Stomach (tissue), 9 donors: ENCODE measurements around the gene BET1L. TPM values are rescaled to one million over a fixed set of nuclear protein-coding genes. Genes with fewer than 3 reads are reported as not detected.
A peak's percentile ranks its signal among the peaks of the same experiment; 100 is the strongest.

Source experiments
- DNase-seq, 2 donors: peaks; one replicate each; pipeline versions ENCODE4 v3.0.0 to v3.0.0-alpha.2; 2013 to 2019
- H3K27ac ChIP-seq, 5 donors: fragments of 200-600 bp in 4 of 5; sonication (generic) in 4 of 5; one replicate each; pipeline ENCODE4 v1.5.1; 2013 to 2019; ENCODE audit warnings: mild to moderate bottlenecking in 1 of 5, moderate library complexity in 1 of 5
- H3K27me3 ChIP-seq, 3 donors: fragments of 200-600 bp; sonication (generic); one replicate each; pipeline ENCODE4 v1.5.1; 2017 to 2019; ENCODE audit warnings: mixed run types in 1 of 3
- H3K36me3 ChIP-seq, 4 donors: fragments of 200-600 bp; sonication (generic); 1 replicate in 3 of 4; 2 replicates in 1 of 4; pipeline ENCODE4 v1.5.1; 2016 to 2019
- H3K4me1 ChIP-seq, 4 donors: fragments of 200-600 bp; sonication (generic); one replicate each; pipeline ENCODE4 v1.5.1; 2016 to 2019
- H3K4me3 ChIP-seq, 4 donors: fragments of 200-600 bp; sonication (generic) in 3 of 4; one replicate each; pipeline ENCODE4 v1.5.1; 2016 to 2019; ENCODE audit warnings: mild to moderate bottlenecking in 1 of 4
- H3K9me3 ChIP-seq, 4 donors: fragments of 200-600 bp; sonication (generic); one replicate each; pipeline ENCODE4 v1.5.1; 2016 to 2019
- CTCF ChIP-seq, 7 experiments: fragments of 450-650 bp in 4 of 7; fragments of 200-600 bp in 3 of 7; sonication (generic) in 3 of 7; IDR thresholded peaks; one replicate each; pipeline ENCODE4 v1.5.1; 2016 to 2019; ENCODE audit warnings: antibody characterized with exemption in 7 of 7, control low read depth in 2 of 7, mild to moderate bottlenecking in 1 of 7
- EP300 ChIP-seq: sonication (generic); formaldehyde crosslinking; IDR thresholded peaks from one replicate; pipeline ENCODE4 v1.6.1; 2017; ENCODE audit warnings: antibody characterized with exemption
- POLR2A ChIP-seq, 4 donors: fragments of 450-650 bp; IDR thresholded peaks; one replicate each; pipeline ENCODE4 v1.6.1; 2016; ENCODE audit warnings: antibody characterized with exemption in 4 of 4, control low read depth in 2 of 4, mild to moderate bottlenecking in 1 of 4, moderate library complexity in 1 of 4
- POLR2AphosphoS5 ChIP-seq, 3 donors: sonication (generic); formaldehyde crosslinking; IDR thresholded peaks; one replicate each; pipeline ENCODE4 v1.6.1; 2016; ENCODE audit warnings: antibody characterized with exemption in 3 of 3
- WGBS, 5 donors: extraction: QIAGEN DNeasy Blood & Tissue Kit in 3 of 5; methylation state at CpG; one replicate each; pipeline versions ENCODE4 v1.1.5 to v1.1.7; 2013 to 2018; 5-methylcytosine and 5-hydroxymethylcytosine counted together
- intact Hi-C: fragments of 100-400 bp; cut with DNase I; formaldehyde crosslinking; loops from one replicate; pipeline ENCODE4 v1.15.1; 2023; ENCODE audit warnings: low total_unique reads
- polyA plus RNA-seq, 3 donors: library from polyadenylated mRNA; stranded (reverse); fragments of 200-250 nt; gene quantifications; one replicate each; pipeline ENCODE4 v1.2.3, GENCODE V29; 2013
- total RNA-seq, 5 donors: library from RNA; depleted of rRNA; stranded (reverse); fragments of >200 nt; gene quantifications; one replicate each; pipeline versions ENCODE4 v1.1.0 to v1.2.3, GENCODE V29; 2014 to 2016
- donor health status: healthy with polysubstance abuse.
- donor health status: Bipolar disorder and iron deficiency.
- donor health status: healthy.

BET1L gene
- total and polyA plus RNA-seq, 8 donors = 7.0 to 38.3 (median 26.6) TPM

GRCh38 chr11:199782-200181, 7.4 kb downstream of the BET1L start:
- Histone ChIP-seq H3K9me3 (no peaks in the 10 kb centered on the region), H3K4me1 (peaks cover 0 to 36% (median 20%) of the 10 kb centered on the region in 4 donors), H3K27me3 (no peaks in the 10 kb centered on the region), H3K27ac (no peak overlapping the region), H3K4me3 (no peak overlapping the region), H3K36me3 (peaks cover 12 to 50% (median 45%) of the 10 kb centered on the region in 4 donors)
- intact Hi-C loops = no loop called here
- TF ChIP-seq CTCF (IDR thresholded peaks at IDR 0.05) = no peak
- no peak for TF ChIP-seq POLR2A (IDR thresholded peaks at IDR 0.05)
- no peak for TF ChIP-seq POLR2AphosphoS5 (IDR thresholded peaks at IDR 0.05)
- no peak for TF ChIP-seq EP300
- DNase-seq = peak in 1 of 2 donors; percentile 23
- WGBS, 5 donors = 55 to 61% (median 58%) methylated on average over 8 of the region's 8 CpGs

GRCh38 chr11:199004-199581, 8.1 kb downstream of the BET1L start:
- intact Hi-C loops = no loop called here
- Histone ChIP-seq H3K27ac (no peak overlapping the region), H3K36me3 (peaks cover 11 to 43% (median 38%) of the 10 kb centered on the region in 4 donors), H3K4me3 (no peak overlapping the region), H3K27me3 (no peaks in the 10 kb centered on the region), H3K4me1 (peaks cover 0 to 29% (median 14%) of the 10 kb centered on the region in 4 donors), H3K9me3 (no peaks in the 10 kb centered on the region)
- TF ChIP-seq POLR2A (IDR thresholded peaks at IDR 0.05) (no peak), CTCF (IDR thresholded peaks at IDR 0.05) (no peak)
- peak in 1 of 2 donors; percentile 17 for DNase-seq
- WGBS, 5 donors = 79 to 87% (median 85%) methylated on average over 9 to 13 of the region's 13 CpGs

- intact Hi-C loops = no loop called here
- Histone ChIP-seq H3K27ac (no peak overlapping the region), H3K27me3 (no peaks in the 10 kb centered on the region), H3K36me3 (peaks cover 5 to 36% (median 30%) of the 10 kb centered on the region in 4 donors), H3K4me3 (no peak overlapping the region), H3K4me1 (peaks cover 0 to 22% (median 6%) of the 10 kb centered on the region in 4 donors), H3K9me3 (no peaks in the 10 kb centered on the region)
- 80 to 89% (median 84%) methylated on average over 13 to 21 of the region's 21 CpGs for WGBS, 5 donors
- TF ChIP-seq POLR2AphosphoS5 (IDR thresholded peaks at IDR 0.05) (no peak), CTCF (IDR thresholded peaks at IDR 0.05) (no peak), EP300 (no peak), POLR2A (IDR thresholded peaks at IDR 0.05) (no peak)
- peak in 1 of 2 donors; percentile 21 for DNase-seq
These were observed 8.9 kb downstream of the BET1L start for GRCh38 chr11:198236-198806.

- Histone ChIP-seq H3K27ac (no peak overlapping the region), H3K9me3 (no peaks in the 10 kb centered on the region), H3K27me3 (no peaks in the 10 kb centered on the region), H3K36me3 (peaks cover 5 to 30% (median 25%) of the 10 kb centered on the region in 4 donors), H3K4me1 (peaks cover 0 to 17% (median 4%) of the 10 kb centered on the region in 4 donors), H3K4me3 (no peak overlapping the region)
- intact Hi-C loops = no loop called here
- WGBS, 5 donors = 73 to 83% (median 81%) methylated on average over 2 to 9 of the region's 9 CpGs
- no peak for TF ChIP-seq EP300
- TF ChIP-seq CTCF (IDR thresholded peaks at IDR 0.05) = no peak
- no peak for TF ChIP-seq POLR2A (IDR thresholded peaks at IDR 0.05)
- TF ChIP-seq POLR2AphosphoS5 (IDR thresholded peaks at IDR 0.05) = no peak
- peak in 1 of 2 donors; percentile 17 for DNase-seq
These were observed 9.4 kb downstream of the BET1L start for GRCh38 chr11:197741-198235.
